Fibroblast of villous mesenchyme (primary cell): ENCODE results near the gene DENND1B. TPM values are rescaled to one million over a fixed set of nuclear protein-coding genes. Genes with fewer than 3 reads are reported as not detected.

Experiments
- DNase-seq: peaks from one replicate; pipeline ENCODE4 v3.0.0-alpha.2; 2010; ENCODE audit warnings: low read depth
- H3K4me3 ChIP-seq: 2 replicates; pipeline ENCODE4 v1.5.1; 2011; ENCODE audit warnings: low read depth, mild to moderate bottlenecking, low read length
- total RNA-seq: library from RNA; depleted of rRNA; stranded (reverse); fragments of >200 nt; gene quantifications from 2 replicates; pipeline ENCODE4 v1.2.3, GENCODE V29; 2012
- TF ChIP-seq, protein P1 (sequence below): IDR thresholded peaks from 2 replicates; pipeline ENCODE4 v1.5.1; 2012; ENCODE audit warnings: low read depth, mild to moderate bottlenecking, low read length; ENCODE audit not compliant: insufficient read depth

Gene DENND1B
- total RNA-seq, 1 donor, result 21.6 TPM

DNA sequence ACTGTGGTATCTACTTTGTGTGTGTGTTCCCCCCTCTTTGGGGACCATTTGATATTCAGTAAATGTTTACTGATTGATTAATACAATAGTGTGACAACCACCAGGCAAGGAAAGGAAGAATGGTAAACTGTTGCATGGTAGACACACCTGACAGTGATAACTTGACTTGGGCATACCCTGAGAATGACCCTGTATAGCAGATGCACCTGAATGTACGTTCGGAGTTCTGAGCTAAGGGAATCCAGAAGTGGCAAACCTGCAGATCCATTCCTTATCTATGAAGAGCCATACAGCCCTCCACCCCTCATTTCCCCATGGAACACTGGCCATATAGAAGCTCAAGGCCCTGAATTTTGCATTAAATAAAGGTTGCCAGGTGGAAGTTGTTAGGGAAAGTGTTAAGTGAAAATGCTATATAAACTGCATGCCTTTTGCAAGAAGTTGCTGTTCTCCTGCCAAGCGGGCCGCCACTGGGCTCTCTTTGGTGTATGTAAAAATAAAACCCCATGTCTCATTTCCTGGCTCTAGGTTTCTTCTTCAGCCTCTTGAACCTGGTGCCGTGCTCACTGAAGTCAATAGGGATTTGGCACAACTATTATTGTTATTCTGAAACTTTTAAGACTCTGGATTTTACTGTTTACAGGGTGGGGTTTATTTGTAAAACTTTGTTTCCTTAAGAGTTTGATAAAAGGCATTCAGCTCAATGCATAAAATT, 32.6 kb upstream of the DENND1B start:
- DNase-seq, result no peak
- no peak overlapping the region for H3K4me3 ChIP-seq
- TF ChIP-seq, protein P1, sequence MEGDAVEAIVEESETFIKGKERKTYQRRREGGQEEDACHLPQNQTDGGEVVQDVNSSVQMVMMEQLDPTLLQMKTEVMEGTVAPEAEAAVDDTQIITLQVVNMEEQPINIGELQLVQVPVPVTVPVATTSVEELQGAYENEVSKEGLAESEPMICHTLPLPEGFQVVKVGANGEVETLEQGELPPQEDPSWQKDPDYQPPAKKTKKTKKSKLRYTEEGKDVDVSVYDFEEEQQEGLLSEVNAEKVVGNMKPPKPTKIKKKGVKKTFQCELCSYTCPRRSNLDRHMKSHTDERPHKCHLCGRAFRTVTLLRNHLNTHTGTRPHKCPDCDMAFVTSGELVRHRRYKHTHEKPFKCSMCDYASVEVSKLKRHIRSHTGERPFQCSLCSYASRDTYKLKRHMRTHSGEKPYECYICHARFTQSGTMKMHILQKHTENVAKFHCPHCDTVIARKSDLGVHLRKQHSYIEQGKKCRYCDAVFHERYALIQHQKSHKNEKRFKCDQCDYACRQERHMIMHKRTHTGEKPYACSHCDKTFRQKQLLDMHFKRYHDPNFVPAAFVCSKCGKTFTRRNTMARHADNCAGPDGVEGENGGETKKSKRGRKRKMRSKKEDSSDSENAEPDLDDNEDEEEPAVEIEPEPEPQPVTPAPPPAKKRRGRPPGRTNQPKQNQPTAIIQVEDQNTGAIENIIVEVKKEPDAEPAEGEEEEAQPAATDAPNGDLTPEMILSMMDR, result no peak

DNA sequence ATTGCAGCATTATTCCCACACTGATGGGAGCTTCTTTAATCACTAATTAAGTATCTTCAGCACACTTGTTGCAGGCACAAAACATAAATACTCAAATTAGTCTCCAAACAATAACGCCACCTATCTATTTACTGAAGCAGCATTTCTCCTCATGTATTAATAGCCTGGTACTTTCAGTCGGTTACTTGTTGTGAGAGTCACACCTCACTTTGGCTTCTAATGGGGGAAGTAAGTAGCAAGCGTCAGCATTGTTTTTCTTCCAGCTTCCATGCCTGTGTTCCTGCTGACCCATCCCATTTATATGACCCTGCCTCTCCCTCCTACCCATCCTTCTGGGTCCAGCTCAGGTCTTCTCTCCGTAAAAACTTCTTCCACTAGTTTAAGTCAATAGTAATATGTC, 31.9 kb upstream of the DENND1B start:
- TF ChIP-seq, protein P1, result no peak
- no peak overlapping the region for H3K4me3 ChIP-seq
- DNase-seq, result no peak

DNA sequence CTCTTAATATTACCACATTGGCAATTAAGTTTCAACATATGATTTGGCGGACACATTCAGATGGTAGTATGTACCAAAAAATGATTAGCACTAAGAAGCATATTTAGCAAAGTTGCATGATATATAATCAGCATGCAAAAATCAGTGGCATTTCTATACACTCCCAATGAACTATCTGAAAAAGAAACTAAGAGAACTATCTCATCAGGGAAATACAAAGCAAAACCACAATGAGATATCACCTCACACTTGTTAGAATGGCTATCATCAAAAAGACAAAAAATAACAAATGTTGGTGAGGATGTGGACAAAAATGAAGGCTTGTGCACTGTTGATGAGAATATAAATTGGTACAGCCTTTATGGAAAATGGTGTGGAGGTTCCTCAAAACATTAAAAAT, 31.4 kb upstream of the DENND1B start:
- DNase-seq, result no peak
- TF ChIP-seq, protein P1, result no peak
- no peak overlapping the region for H3K4me3 ChIP-seq

DNA sequence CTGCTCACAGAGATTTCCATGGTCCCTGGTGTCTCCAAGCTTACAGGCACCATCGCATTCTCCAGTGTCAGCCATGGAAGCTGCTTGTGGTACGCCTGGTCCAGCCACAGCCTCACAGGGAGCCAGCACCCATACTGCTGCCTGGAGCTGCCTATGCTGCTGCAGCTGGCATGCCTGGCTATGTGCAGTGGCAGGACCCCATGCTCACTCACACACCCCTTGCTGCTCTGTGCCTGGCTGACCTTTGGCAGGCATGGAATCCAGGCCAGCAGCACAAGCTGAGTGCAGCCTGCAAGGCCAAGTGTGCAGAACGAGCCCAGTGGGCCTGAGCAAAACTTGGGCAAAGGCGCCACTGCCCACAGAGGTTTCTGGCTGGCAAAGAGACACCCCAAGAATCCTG, 26.4 kb upstream of the DENND1B start:
- no peak overlapping the region for H3K4me3 ChIP-seq
- no peak for DNase-seq
- TF ChIP-seq, protein P1, result no peak

DNA sequence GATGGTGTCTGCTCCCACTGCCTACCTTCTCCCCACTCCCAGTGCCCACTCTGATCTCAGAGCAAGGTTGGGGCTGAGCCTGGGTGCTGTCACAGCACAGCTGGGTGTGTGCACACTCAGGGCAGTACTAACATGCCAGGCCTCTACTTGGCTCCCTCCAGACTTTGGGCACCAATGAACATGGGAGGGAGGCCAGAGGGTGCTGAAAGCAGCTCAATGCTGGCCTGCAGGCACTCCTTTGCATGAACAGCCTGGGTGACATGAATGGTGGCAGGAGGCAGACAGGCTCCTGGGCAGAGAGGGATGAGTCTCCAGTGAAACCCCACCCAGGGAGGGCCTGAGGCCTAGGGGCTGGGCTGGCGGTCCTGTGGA, 25.8 kb upstream of the DENND1B start:
- H3K4me3 ChIP-seq, result no peak overlapping the region
- DNase-seq, result no peak
- TF ChIP-seq, protein P1, result no peak

DNA sequence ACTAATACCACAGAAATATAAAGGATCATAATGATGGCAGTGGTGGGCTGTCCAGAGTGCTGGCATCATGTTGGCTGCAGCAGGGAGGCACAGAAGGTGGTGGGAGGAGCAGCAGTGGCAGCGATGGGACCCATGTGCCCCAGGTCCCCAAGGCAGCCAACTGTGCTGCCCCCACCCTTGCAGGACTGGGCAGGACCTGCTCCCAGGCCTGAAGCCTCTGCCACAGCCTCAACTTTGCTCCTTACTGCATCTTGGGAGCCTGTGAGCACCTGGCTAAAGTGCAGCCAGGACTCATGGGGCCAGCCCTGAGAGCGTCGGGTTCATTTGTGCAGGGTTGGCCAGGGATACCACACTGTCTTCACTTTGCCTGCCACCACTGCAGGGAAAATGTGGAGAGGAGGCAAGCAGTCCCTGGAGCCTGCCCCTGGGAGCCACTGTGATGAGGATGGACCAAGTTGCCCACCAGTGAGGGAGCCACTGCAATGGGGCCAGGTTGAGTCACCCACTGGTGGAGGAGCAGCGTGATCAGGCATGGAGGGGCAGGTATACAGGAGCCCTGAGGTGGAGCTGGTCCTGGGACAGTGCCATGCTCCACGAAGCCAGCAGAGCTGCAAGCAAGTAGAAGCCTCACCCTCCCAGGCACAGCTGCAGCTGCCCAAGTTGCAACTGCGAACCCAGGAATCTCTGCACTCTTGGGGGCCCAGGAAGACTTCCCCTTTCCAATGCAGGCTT, 25.3 kb upstream of the DENND1B start:
- H3K4me3 ChIP-seq, result no peak overlapping the region
- TF ChIP-seq, protein P1, result no peak
- DNase-seq, result no peak
